Measurements from ENCODE around the gene CENPX.
A peak's percentile ranks its signal among the peaks of the same experiment; 100 is the strongest.

Gene CENPX

GRCh38 chr17:82021900-82022309 is 773 bp downstream of the CENPX start:
- no peak for DNase-seq

GRCh38 chr17:82021107-82021899 is 1.4 kb downstream of the CENPX start:
- DNase-seq: peak; percentile 71

GRCh38 chr17:82020572-82021106 is 2.0 kb downstream of the CENPX start:
- DNase-seq: no peak

GRCh38 chr17:82019690-82020571 is 2.7 kb downstream of the CENPX start:
- peak; percentile 53 for DNase-seq

GRCh38 chr17:82018989-82019689 is 3.5 kb downstream of the CENPX start:
- DNase-seq: no peak

GRCh38 chr17:82018152-82018988 is 4.3 kb downstream of the CENPX start:
- DNase-seq: no peak

- DNase-seq: no peak
Measured at GRCh38 chr17:82017612-82018151, 5.0 kb downstream of the CENPX start.

- no peak for DNase-seq
Measured at GRCh38 chr17:82016875-82017459, 5.7 kb downstream of the CENPX start.

GRCh38 chr17:82016061-82016874 is 6.4 kb downstream of the CENPX start:
- no peak for DNase-seq

GRCh38 chr17:82015311-82015971 is 7.2 kb downstream of the CENPX start:
- no peak for DNase-seq

- DNase-seq: no peak
Measured at GRCh38 chr17:82014971-82015310, 7.7 kb downstream of the CENPX start.

GRCh38 chr17:82014432-82014831 is 8.2 kb downstream of the CENPX start:
- DNase-seq: no peak

- no peak for DNase-seq
Measured at GRCh38 chr17:82013772-82014321, 8.8 kb downstream of the CENPX start.

GRCh38 chr17:82013341-82013740 is 9.3 kb downstream of the CENPX start:
- no peak for DNase-seq

- no peak for DNase-seq
Measured at GRCh38 chr17:82012640-82013295, 9.9 kb downstream of the CENPX start.

- no peak for DNase-seq
Measured at GRCh38 chr17:82012261-82012639, 10.4 kb downstream of the CENPX start.

GRCh38 chr17:82011617-82012187 is 11.0 kb downstream of the CENPX start:
- DNase-seq: no peak

GRCh38 chr17:82010575-82011525 is 11.8 kb downstream of the CENPX start:
- no peak for DNase-seq

All from NCI-H1694 (cell line).